ENCODE measurements around the gene NSD1.
"Not testable (repeated sequence)": the region's sequence is repeated elsewhere in the genome, so short reads cannot be mapped to it uniquely, and the experiment has no call there.

Gene NSD1

DNA sequence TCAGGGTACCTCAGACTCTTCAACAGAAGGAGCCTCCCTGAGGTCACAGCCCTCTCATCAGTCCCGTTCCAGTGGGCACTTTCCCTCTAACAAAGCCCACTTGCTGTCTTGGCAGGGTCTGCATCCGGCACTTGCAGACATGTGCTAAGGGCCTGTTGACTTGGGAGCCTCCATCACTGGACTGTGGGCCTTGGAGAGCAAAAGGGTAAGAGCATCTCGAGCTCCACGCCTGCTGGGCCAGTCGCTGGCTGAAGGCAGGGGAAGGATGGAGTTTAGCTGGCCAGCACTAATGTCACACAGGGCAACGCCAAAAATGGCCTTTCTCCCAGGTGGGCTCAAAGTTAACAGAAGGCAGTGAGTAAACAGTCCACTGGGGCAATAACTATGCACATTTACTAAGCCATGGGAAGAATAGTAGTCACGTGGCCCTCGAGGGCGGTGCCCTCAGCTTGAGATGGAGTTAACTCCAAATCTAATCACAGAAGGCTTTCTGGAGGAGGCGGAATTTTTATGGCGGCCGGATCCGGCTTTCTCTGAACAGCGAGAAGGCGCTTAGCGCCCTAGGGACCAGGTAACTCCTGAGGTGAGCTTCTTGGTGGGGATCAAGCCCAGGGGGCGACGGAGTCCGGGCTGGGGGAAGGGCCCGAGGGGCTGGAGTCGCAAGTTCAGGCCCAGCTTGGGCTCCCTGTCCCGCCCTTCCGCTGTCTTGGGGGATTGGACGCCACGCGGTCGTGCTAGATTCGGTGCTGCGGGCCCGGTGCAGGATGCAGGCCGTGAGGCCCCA lies 2.0 kb upstream of the NSD1 start:
- DNase-seq, result peak; percentile 26

GRCh38 chr5:177132136-177133095 lies 1.2 kb upstream of the NSD1 start:
- DNase-seq, result no peak

DNA sequence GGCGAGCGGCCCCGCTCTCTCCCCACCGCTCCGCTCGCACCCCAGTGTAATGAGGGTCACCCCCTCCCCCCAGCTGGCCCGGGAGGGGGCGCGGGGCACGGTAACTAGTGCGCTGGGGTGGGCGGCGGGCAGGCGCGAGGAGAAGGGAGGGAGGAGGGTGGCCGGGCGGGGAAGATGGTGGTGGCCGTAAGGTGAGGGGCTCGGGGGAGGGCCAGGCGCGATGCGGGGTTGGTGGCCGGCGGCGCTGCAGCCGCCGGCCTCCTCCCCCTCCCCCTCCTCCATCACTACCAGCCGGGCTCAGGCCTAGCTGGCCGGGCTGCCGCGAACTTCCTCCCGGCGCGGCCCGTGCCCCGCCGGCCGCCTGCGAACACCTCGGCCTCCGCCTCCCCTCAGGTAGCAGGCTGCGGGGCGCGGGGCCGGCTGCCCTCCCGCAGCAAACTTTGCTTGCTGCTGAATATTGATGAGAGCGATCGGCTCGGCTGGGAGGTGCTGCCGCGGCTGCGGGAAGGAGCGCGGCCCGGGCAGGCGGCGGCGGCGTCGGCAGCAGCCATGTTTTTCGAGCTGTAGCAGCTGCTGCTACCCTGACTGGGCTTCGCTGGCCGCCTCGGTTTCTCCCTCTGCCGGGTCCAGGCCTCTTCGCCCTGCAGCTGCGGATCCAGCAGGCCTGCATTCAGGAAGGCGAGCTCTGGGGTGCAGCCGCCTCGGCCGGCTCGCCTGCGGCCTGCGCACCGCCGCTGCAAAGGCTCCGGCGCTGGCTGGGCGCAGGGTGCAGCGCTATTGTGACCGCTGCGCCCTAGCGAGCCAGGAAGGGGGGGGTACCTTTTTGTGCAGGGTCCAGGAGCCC lies 502 bp downstream of the NSD1 start:
- DNase-seq, result peak; percentile 69

DNA sequence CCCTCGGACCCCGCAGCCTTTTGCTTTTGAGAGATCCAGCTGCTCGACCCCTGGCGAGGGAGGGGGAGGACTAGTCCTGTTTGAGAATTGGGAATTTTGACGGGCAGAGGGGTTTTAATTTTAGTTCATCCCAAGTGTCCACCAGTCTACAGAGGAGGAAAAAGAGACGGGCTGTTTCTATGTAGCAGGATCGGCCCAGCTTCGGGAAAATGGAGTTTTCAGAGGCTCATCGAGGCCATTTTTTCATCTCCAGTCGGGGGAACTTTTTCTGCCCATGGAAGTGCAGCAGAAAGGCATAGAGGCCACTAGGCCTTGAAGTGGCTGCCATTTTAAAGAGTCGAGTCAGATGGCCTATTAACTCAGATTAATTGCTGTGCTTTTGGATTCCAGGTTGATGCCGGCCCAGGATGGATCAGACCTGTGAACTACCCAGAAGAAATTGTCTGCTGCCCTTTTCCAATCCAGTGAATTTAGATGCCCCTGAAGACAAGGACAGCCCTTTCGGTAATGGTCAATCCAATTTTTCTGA lies 1.2 kb downstream of the NSD1 start:
- peak; percentile 44 for DNase-seq

DNA sequence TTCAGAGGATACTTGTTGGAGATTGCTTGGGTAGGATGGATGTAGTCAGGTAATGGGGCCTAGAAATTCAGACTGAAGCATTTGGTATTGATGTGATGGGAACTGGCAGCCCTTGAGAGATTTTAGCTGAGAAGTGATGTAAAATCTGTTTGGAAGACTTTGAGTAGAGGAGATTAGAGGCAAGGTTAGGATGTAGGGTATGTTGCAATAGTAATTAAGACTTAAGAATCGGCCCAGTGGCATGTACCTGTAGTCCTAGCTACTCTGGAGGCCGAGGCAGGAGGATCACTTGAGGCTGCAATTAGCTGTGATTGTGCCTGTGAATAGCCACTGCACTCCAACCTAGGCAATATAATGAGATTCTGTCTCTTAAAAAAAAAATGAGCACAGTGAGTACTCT lies 6.7 kb downstream of the NSD1 start:
- DNase-seq, result no peak

- no peak for DNase-seq
Measured at GRCh38 chr5:177141496-177141895, 7.9 kb downstream of the NSD1 start.

DNA sequence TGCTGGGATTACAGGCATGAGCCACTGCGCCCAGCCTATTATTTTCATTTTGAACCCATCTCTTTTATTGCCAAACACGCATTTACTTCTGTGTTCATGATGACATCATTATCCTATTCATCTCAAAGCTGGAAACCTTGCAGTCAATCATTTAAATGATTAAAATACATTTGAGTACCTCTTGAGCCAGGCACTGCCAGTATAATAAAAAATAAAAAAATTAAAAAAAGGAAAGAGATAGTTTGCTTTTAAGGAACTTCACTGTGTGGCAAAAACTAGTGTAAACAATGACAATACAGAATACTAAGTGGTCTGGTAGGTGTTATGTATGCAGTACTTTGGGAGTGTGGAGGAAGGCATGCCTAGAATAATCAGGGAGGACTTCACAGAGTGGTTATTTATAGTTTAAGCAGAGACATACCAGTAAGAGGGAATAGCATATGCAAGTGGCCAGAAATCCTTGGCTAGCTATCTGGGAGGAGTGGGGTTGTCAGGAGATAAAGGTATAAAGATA lies 8.6 kb downstream of the NSD1 start:
- DNase-seq, result peak; percentile 4

GRCh38 chr5:177142778-177143177 lies 9.2 kb downstream of the NSD1 start:
- no peak for DNase-seq

GRCh38 chr5:177146891-177147638 lies 13.5 kb downstream of the NSD1 start:
- DNase-seq, result no peak

GRCh38 chr5:177150061-177150460 lies 16.5 kb downstream of the NSD1 start:
- not testable (repeated sequence) for DNase-seq

DNA sequence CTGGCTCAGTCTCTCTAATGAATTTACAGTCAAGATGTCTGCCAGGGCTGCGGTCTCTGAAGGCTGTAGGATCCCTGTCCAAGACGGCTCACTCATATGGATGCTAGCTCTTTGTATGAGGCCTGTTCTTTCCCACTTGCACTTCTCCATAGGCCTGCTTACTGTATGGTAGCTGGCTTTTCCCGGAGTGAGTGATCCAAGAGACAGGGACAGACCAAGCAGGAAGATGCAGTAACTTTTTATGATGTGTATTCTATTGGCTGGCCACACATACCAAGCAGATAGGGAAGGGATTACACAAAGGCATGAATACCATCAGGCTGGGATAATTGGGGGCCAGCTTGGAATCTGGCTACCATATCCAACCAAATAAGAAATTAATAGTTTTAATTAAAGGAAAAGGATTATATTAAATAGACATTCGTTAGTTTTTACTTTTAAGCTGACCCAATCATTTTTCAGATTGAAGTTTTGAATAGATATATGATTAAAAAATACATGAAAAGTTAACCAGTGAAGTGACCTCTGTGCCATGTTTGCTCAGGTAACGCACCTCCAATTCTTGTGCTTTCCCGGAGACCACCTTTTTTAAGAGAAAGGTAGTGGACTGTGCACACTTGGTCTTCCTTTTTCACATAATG lies 20.6 kb downstream of the NSD1 start:
- DNase-seq, result no peak

DNA sequence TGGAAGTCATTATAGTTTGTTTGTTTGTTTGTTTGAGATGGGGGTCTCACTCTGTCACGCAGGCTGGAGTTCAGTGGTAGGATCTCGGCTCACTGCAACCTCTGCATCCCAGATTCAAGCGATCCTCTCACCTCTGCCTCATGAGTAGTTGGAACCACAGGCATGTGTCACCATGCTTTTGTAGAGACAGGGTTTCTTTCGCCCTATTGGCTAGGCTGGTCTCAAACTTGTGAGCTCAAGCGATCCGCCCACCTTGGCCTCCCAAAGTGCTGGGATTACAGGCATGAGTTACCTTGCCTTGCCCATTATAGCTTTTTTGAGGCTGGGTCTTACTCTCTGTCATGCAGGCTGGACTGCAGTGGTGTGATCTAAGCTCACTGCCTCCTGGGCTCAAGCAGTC lies 28.8 kb downstream of the NSD1 start:
- DNase-seq, result no peak

DNA sequence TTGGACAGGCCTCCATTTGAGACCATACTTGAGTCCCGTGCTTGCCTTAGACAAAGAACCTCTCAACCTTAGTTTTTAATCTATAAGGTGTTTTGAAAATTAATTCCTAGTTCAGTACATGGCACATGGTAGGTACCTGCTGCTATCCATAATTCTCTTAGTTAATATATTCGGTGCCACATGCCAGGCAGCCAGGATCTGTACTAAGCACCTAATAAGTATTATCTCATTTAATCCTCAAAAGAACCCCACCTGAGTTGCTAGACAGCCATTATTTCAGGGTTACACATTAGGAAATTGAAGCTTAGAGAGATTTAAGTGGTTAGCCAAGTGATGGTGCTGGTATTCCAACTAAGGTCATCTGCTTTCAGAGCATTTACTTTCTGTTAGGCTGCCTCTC lies 29.9 kb downstream of the NSD1 start:
- DNase-seq, result no peak

DNA sequence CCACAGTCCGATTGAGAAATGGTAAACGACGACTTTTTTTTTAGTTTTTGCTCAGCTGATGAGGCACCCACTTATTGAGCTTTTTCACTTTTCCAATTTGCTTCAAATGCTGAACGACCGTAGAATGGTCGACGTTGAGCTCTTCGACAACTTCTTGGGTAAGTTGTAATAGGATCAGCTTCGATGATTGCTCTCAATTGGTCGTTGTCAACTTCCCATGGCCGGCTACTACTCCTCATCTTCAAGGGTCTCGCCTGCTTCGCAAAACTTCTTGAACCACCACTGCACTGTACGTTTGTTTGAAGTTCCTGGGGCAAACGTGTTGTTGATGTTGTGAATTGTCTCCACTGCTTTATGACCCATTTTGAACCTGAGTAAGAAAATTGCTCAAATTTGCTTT lies 35.7 kb downstream of the NSD1 start:
- no peak for DNase-seq

DNA sequence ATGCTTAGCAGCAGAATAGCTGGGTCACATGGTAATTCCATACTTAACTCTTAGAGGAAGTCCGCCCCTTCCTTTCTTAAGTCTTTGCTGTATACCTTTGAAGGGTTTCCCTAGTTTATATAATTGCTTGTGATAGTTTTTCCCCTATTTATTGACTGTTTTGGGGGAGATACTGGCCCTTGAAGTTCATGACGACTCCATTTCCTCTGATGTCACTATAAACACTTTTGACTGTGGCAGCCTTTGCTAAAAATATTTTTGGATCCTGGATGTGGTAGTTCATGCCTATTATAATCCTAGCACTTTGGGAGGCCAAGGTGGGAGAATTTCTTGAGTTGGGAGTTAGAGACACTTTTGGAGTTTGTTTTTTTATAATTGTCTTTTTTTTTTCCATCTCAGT lies 38.4 kb downstream of the NSD1 start:
- no peak for DNase-seq

DNA sequence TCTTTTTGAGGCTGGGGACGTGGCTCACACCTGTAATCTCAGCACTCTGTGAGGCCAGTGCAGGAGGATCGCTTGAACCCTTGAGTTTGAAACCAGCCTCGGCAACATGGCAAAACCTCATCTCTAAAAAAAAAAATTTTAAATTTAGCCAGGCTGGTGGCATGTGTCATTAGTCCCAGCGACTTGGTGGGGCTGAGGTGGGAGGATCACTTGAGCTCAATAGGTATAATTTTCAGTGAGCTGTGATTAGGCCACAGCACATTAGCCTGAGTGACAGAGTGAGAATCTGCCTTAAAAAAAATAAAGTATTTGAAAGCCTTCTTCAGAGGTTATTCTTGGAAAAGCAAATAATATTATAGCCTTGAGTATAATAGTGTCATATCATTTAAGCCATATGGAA lies 41.8 kb downstream of the NSD1 start:
- DNase-seq, result no peak

- DNase-seq, result no peak
Measured at GRCh38 chr5:177176175-177176711, 42.7 kb downstream of the NSD1 start.

DNA sequence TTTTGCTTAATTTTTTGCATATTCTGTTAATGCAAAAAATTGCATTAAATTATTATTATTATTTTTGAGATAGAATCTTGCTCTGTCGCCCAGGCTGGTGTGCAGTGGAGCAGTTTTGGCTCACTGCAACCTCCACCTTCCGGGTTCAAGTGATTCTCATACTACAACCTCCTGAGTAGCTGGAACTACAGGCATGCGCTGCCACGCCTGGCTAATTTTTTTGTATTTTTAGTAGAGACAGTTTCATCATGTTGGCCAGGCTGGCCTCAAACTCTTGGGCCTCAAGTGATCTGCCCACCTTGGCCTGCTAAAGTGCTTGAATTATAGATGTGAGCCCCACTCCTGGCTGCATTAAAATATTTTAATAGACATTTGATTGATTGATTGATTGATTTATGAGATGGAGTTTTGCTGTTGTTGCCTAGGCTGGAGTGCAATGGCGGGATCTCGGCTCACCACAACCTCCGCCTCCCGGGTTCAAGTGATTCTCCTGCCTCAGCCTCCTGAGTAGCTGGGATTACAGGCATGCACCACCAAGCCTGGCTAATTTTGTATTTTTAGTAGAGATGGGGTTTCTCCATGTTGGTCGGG lies 44.4 kb downstream of the NSD1 start:
- DNase-seq, result not testable (repeated sequence)

- no peak for DNase-seq
Measured at GRCh38 chr5:177178733-177179304, 45.2 kb downstream of the NSD1 start.

DNA sequence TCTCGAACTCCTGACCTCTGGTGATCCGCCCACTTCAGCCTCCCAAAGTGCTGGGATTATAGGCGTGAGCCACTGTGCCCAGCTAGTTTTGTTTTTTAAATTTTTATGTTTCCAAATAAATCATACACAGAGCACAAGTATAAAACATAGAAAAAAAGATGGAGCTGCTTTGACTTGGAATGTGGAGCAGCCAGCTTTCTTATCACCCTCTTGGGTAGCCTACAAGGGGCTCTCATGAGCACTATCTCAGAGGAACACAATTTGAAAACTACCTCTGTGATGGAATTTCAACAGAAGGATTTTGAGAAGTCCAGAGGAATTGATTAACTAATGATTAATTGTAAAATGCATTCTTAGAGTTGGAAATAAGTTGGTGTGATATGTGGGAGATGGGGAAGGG lies 45.9 kb downstream of the NSD1 start:
- DNase-seq, result no peak
